HG02588 (cell line): Measurements from ENCODE around the gene SLC22A1.
"Not testable (repeated sequence)": the region's sequence is repeated elsewhere in the genome, so short reads cannot be mapped to it uniquely, and the experiment has no call there.

Source experiments
- ATAC-seq: cut with Tn5 transposase; IDR thresholded peaks from one replicate; pipeline ENCODE4 v1.9.1; 2021; ENCODE audit warnings: mild to moderate bottlenecking, moderate library complexity; ENCODE audit not compliant: unreplicated experiment

SLC22A1 gene

GRCh38 chr6:160121558-160121957 is at the start of gene SLC22A1:
TSS of gene SLC22A1 (plus strand) at chr6:160121815. CDS start at chr6:160121936, 121 bp downstream.
- ATAC-seq = no peak

GRCh38 chr6:160073272-160073671 is 48.3 kb upstream of the SLC22A1 start:
- no peak for ATAC-seq

GRCh38 chr6:160076009-160076408 is 45.6 kb upstream of the SLC22A1 start:
- no peak for ATAC-seq

GRCh38 chr6:160077024-160077423 is 44.6 kb upstream of the SLC22A1 start:
- no peak for ATAC-seq

GRCh38 chr6:160077526-160077925 is 44.1 kb upstream of the SLC22A1 start:
- ATAC-seq = no peak

GRCh38 chr6:160078883-160079685 is 42.5 kb upstream of the SLC22A1 start:
- ATAC-seq = no peak

- ATAC-seq = no peak
Measured at GRCh38 chr6:160079686-160080043, 42.0 kb upstream of the SLC22A1 start.

- ATAC-seq = no peak
Measured at GRCh38 chr6:160080097-160080496, 41.5 kb upstream of the SLC22A1 start.

GRCh38 chr6:160081398-160081797 is 40.2 kb upstream of the SLC22A1 start:
- ATAC-seq = no peak

GRCh38 chr6:160082627-160083026 is 39.0 kb upstream of the SLC22A1 start:
- ATAC-seq = no peak

GRCh38 chr6:160084198-160084776 is 37.3 kb upstream of the SLC22A1 start:
- no peak for ATAC-seq

- ATAC-seq = no peak
Measured at GRCh38 chr6:160085226-160085625, 36.4 kb upstream of the SLC22A1 start.

GRCh38 chr6:160085713-160086505 is 35.7 kb upstream of the SLC22A1 start:
- ATAC-seq = no peak

GRCh38 chr6:160086754-160087153 is 34.9 kb upstream of the SLC22A1 start:
- ATAC-seq = no peak

- ATAC-seq = no peak
Measured at GRCh38 chr6:160088069-160088783, 33.4 kb upstream of the SLC22A1 start.

- ATAC-seq = no peak
Measured at GRCh38 chr6:160088784-160089533, 32.7 kb upstream of the SLC22A1 start.

- ATAC-seq = no peak
Measured at GRCh38 chr6:160089534-160089897, 32.1 kb upstream of the SLC22A1 start.

- not testable (repeated sequence) for ATAC-seq
Measured at GRCh38 chr6:160090442-160091239, 31.0 kb upstream of the SLC22A1 start.

GRCh38 chr6:160092176-160092575 is 29.4 kb upstream of the SLC22A1 start:
- not testable (repeated sequence) for ATAC-seq

GRCh38 chr6:160092602-160093001 is 29.0 kb upstream of the SLC22A1 start:
- ATAC-seq = no peak
